ENCODE data around the gene RRAGC. TPM values are rescaled to one million over a fixed set of nuclear protein-coding genes. Genes with fewer than 3 reads are reported as not detected.
A peak's percentile ranks its signal among the peaks of the same experiment; 100 is the strongest.

The RRAGC gene
- total and polyA plus RNA-seq, 9 of the 15 experiments (the other 6 are each of a cell fraction or from before 2014, with no cell fraction given) = 3.9 to 16.9 (median 10.9) TPM

DNA sequence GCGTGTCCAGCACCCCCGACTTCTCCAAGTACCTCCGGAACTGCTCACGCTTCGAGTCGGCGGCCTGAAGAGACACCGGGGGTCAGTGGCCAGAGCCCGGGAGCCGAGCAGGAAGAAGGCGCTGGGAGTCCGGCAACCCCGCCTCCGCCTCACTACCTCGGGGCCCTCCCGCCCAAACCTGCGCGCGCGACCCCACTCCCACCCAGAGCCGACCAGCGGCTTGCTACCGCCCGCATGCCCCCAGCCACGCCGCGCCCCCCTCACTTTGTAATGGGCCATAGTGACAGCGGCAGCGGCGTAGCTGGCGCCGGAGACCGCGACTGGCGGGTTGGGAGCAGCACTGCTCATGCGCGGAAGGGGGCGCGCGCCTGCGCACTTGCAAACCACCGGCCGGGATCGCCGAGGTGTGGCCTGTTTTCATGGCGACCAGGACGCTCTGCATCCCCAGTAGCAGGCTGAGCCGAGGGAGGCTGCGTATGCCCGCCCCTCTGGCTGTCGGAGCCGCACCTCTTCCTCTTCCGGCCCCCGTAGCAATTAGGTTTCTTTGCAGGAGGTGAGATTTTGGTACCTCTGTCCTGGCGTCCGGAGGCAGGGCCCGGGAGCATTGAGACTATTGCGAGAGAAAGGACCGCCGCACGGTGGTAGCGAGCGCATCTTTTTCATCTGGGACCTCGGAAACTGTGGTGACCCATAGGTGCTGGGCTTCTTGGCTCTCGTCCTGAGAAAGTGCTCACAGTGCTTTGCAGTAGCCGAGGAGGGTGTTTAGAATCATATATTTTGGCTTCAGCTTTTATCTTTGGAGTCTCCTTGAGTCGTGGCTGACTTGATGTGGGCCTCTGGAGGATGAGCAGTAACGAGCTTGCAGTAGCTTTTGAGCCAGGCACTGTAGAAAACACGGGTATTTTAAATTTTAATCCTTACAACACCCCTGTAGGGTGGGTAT is 13.7 kb upstream of the RRAGC start, which contains the start of gene MYCBP (continued):
- TF ChIP-seq, protein P1, sequence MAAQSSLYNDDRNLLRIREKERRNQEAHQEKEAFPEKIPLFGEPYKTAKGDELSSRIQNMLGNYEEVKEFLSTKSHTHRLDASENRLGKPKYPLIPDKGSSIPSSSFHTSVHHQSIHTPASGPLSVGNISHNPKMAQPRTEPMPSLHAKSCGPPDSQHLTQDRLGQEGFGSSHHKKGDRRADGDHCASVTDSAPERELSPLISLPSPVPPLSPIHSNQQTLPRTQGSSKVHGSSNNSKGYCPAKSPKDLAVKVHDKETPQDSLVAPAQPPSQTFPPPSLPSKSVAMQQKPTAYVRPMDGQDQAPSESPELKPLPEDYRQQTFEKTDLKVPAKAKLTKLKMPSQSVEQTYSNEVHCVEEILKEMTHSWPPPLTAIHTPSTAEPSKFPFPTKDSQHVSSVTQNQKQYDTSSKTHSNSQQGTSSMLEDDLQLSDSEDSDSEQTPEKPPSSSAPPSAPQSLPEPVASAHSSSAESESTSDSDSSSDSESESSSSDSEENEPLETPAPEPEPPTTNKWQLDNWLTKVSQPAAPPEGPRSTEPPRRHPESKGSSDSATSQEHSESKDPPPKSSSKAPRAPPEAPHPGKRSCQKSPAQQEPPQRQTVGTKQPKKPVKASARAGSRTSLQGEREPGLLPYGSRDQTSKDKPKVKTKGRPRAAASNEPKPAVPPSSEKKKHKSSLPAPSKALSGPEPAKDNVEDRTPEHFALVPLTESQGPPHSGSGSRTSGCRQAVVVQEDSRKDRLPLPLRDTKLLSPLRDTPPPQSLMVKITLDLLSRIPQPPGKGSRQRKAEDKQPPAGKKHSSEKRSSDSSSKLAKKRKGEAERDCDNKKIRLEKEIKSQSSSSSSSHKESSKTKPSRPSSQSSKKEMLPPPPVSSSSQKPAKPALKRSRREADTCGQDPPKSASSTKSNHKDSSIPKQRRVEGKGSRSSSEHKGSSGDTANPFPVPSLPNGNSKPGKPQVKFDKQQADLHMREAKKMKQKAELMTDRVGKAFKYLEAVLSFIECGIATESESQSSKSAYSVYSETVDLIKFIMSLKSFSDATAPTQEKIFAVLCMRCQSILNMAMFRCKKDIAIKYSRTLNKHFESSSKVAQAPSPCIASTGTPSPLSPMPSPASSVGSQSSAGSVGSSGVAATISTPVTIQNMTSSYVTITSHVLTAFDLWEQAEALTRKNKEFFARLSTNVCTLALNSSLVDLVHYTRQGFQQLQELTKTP (IDR thresholded peaks at IDR 0.05; ENCODE audit: low read depth in 1 of 2, partially characterized antibody in 2 of 2) = no peak
- TF ChIP-seq, protein P2, sequence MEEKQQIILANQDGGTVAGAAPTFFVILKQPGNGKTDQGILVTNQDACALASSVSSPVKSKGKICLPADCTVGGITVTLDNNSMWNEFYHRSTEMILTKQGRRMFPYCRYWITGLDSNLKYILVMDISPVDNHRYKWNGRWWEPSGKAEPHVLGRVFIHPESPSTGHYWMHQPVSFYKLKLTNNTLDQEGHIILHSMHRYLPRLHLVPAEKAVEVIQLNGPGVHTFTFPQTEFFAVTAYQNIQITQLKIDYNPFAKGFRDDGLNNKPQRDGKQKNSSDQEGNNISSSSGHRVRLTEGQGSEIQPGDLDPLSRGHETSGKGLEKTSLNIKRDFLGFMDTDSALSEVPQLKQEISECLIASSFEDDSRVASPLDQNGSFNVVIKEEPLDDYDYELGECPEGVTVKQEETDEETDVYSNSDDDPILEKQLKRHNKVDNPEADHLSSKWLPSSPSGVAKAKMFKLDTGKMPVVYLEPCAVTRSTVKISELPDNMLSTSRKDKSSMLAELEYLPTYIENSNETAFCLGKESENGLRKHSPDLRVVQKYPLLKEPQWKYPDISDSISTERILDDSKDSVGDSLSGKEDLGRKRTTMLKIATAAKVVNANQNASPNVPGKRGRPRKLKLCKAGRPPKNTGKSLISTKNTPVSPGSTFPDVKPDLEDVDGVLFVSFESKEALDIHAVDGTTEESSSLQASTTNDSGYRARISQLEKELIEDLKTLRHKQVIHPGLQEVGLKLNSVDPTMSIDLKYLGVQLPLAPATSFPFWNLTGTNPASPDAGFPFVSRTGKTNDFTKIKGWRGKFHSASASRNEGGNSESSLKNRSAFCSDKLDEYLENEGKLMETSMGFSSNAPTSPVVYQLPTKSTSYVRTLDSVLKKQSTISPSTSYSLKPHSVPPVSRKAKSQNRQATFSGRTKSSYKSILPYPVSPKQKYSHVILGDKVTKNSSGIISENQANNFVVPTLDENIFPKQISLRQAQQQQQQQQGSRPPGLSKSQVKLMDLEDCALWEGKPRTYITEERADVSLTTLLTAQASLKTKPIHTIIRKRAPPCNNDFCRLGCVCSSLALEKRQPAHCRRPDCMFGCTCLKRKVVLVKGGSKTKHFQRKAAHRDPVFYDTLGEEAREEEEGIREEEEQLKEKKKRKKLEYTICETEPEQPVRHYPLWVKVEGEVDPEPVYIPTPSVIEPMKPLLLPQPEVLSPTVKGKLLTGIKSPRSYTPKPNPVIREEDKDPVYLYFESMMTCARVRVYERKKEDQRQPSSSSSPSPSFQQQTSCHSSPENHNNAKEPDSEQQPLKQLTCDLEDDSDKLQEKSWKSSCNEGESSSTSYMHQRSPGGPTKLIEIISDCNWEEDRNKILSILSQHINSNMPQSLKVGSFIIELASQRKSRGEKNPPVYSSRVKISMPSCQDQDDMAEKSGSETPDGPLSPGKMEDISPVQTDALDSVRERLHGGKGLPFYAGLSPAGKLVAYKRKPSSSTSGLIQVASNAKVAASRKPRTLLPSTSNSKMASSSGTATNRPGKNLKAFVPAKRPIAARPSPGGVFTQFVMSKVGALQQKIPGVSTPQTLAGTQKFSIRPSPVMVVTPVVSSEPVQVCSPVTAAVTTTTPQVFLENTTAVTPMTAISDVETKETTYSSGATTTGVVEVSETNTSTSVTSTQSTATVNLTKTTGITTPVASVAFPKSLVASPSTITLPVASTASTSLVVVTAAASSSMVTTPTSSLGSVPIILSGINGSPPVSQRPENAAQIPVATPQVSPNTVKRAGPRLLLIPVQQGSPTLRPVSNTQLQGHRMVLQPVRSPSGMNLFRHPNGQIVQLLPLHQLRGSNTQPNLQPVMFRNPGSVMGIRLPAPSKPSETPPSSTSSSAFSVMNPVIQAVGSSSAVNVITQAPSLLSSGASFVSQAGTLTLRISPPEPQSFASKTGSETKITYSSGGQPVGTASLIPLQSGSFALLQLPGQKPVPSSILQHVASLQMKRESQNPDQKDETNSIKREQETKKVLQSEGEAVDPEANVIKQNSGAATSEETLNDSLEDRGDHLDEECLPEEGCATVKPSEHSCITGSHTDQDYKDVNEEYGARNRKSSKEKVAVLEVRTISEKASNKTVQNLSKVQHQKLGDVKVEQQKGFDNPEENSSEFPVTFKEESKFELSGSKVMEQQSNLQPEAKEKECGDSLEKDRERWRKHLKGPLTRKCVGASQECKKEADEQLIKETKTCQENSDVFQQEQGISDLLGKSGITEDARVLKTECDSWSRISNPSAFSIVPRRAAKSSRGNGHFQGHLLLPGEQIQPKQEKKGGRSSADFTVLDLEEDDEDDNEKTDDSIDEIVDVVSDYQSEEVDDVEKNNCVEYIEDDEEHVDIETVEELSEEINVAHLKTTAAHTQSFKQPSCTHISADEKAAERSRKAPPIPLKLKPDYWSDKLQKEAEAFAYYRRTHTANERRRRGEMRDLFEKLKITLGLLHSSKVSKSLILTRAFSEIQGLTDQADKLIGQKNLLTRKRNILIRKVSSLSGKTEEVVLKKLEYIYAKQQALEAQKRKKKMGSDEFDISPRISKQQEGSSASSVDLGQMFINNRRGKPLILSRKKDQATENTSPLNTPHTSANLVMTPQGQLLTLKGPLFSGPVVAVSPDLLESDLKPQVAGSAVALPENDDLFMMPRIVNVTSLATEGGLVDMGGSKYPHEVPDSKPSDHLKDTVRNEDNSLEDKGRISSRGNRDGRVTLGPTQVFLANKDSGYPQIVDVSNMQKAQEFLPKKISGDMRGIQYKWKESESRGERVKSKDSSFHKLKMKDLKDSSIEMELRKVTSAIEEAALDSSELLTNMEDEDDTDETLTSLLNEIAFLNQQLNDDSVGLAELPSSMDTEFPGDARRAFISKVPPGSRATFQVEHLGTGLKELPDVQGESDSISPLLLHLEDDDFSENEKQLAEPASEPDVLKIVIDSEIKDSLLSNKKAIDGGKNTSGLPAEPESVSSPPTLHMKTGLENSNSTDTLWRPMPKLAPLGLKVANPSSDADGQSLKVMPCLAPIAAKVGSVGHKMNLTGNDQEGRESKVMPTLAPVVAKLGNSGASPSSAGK (IDR thresholded peaks at IDR 0.05) = no peak; the same call in 1 of the 2 replicates
- TF ChIP-seq KLF1 (tag; IDR thresholded peaks at IDR 0.05) (peak; percentile 19; the same call in 1 of the 2 replicates), TAF15 (IDR thresholded peaks at IDR 0.05; ENCODE audit: low read depth, low read length) (0 out of 2 replicates have a peak, but pooled peaks have one; percentile 16), CBX5 (IDR thresholded peaks at IDR 0.05; ENCODE audit: borderline replicate concordance, low read depth) (no peak), DDX20 (tag; IDR thresholded peaks at IDR 0.05; ENCODE audit: low read depth) (no peak), FOXP1 (CRISPR knock-in tag; IDR thresholded peaks at IDR 0.05) (no peak), SMARCA5 (IDR thresholded peaks at IDR 0.05) (no peak), TAF7 (tag; IDR thresholded peaks at IDR 0.05) (no peak), ZNF146 (CRISPR knock-in tag; IDR thresholded peaks at IDR 0.05; ENCODE audit: unreplicated experiment) (peak; percentile 12), NCOA6 (IDR thresholded peaks at IDR 0.05) (no peak), E2F3 (CRISPR knock-in tag; IDR thresholded peaks at IDR 0.05) (peak; percentile 52; the same call in 1 of the 2 replicates)
